Skin epidermis (tissue), 12 donors: ENCODE data around the gene TBX18.
A peak's percentile ranks its signal among the peaks of the same experiment; 100 is the strongest.

Experiments
- H3K27ac ChIP-seq, 21 experiments: fragments of 200-600 bp; sonication (generic) in 11 of 21; one replicate each; pipeline ENCODE4 v1.5.0; 2020; ENCODE audit warnings: mild to moderate bottlenecking in 3 of 21, inconsistent platforms in 2 of 21, moderate library complexity in 2 of 21
- H3K4me3 ChIP-seq, 7 experiments: fragments of 200-600 bp; sonication (generic) in 2 of 7; one replicate each; pipeline ENCODE4 v1.5.0; 2020; ENCODE audit warnings: inconsistent platforms in 2 of 7, mild to moderate bottlenecking in 2 of 7, moderate library complexity in 1 of 7

Gene TBX18

GRCh38 chr6:84764332-84765049 is at the start of gene TBX18:
Gene TBX18 (minus strand): TSS chr6:84764598. CDS start chr6:84764181, 417 bp downstream.
- H3K27ac ChIP-seq: peak within 1 kb of the TSS in 20 of 21 experiments; percentile 60 to 89 (median 81)

DNA sequence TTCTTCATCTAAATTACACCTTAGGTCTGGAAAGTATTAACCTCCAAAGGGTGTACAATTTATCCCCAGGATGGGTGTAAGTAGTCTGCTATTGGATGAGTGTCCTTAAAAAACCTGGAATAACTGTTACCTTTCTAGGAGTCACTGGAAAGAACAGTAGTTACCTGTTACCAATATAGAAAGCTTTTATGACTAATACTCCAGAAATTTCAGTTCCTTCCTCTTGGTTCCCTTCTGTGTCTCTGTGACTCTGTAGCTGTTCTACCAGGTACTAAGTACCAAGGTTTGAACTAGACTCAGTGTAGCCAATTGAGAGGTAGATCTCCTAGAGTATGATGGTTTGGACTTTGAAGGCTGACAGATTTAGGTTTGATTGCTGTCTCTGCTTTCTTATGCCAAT is 47.0 kb upstream of the TBX18 start:
- Histone ChIP-seq H3K4me3 (no peak overlapping the region), H3K27ac (no peak overlapping the region)

More at GRCh38 chr6:84764332-84765049, at the start of gene TBX18:
- peak within 1 kb of the TSS; percentile 32 to 47 (median 40) for H3K4me3 ChIP-seq

GRCh38 chr6:84809455-84809854 is 45.1 kb upstream of the TBX18 start:
- Histone ChIP-seq H3K4me3 (no peak overlapping the region), H3K27ac (no peak overlapping the region)

DNA sequence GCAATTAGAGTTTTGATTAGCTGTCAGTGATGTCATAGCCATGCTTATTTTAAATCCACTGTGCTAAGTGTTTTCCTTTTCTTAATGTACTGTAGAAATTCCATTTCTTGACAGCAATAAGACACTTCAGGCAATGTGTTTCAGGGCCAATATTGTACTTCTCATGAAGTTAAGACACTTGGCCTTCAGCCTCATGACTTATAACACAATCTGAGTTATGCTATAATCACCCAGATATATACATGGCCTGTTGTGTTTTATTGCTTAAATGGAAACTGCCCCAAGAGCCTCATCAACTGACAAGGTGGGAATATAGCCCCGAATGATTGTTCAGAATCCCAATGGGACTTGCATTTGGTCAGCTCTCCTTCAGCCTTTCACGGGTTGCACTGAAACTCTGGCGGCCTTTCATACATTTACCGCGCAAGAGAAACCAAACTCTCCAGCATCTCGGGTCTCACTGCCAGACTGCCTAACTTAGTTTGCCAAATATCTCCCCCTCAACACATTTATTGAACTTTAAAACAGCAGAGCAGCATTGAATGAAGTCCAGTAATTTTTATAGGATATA is 44.2 kb upstream of the TBX18 start:
- H3K4me3 ChIP-seq: no peak overlapping the region
- H3K27ac ChIP-seq: no peak overlapping the region

- Histone ChIP-seq H3K27ac (no peak overlapping the region), H3K4me3 (no peak overlapping the region)
Observed at GRCh38 chr6:84805145-84805544, 40.7 kb upstream of the TBX18 start.

GRCh38 chr6:84804720-84805119 is 40.3 kb upstream of the TBX18 start:
- H3K27ac ChIP-seq: no peak overlapping the region
- no peak overlapping the region for H3K4me3 ChIP-seq

GRCh38 chr6:84801250-84801649 is 36.9 kb upstream of the TBX18 start:
- Histone ChIP-seq H3K27ac (no peak overlapping the region), H3K4me3 (no peak overlapping the region)

- Histone ChIP-seq H3K4me3 (no peak overlapping the region), H3K27ac (no peak overlapping the region)
Observed at GRCh38 chr6:84798257-84798656, 33.9 kb upstream of the TBX18 start.

- no peak overlapping the region for H3K27ac ChIP-seq
- no peak overlapping the region for H3K4me3 ChIP-seq
Observed at GRCh38 chr6:84796343-84796742, 31.9 kb upstream of the TBX18 start.

DNA sequence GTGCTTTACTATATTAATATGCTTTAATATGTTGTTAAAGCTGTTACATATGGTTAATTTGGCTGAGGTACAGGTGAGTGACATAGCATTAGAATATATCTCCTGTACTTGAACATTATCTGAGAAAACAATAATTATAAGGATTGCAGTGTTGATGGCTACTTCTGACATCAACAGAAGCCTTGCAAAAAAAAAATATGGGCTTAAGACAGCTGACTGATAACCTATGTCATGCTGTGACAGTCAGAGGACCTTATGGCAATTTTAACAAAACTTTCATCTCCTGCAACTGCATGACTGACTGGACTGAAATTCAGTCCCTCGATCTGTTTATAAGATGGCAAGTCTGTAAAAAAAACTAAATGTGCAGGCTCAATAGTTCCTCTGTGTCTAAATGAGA is 27.5 kb upstream of the TBX18 start:
- Histone ChIP-seq H3K4me3 (no peak overlapping the region), H3K27ac (no peak overlapping the region)

DNA sequence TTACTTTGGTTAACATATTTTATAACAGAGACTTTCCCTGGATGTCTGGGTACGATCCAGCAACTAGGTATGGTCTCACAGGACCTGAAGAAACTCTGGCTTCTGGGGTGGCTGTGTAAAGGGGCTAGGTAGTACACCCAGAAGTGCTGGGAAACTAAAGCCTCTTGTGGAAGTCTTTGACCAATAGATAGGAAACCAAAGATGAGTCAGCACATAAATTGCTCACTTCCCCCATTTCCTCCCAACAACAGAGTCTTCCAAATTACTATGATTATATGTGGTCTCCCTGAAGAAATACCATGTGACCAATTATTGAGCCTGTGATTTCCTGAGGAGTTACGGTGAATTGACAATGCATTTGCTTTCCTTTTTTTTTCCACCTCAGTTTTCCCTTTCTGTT is 26.8 kb upstream of the TBX18 start:
- Histone ChIP-seq H3K4me3 (no peak overlapping the region), H3K27ac (no peak overlapping the region)

- H3K27ac ChIP-seq: no peak overlapping the region
- H3K4me3 ChIP-seq: no peak overlapping the region
Observed at GRCh38 chr6:84789170-84789569, 24.8 kb upstream of the TBX18 start.

GRCh38 chr6:84788689-84789088 is 24.3 kb upstream of the TBX18 start:
- no peak overlapping the region for H3K27ac ChIP-seq
- H3K4me3 ChIP-seq: no peak overlapping the region

DNA sequence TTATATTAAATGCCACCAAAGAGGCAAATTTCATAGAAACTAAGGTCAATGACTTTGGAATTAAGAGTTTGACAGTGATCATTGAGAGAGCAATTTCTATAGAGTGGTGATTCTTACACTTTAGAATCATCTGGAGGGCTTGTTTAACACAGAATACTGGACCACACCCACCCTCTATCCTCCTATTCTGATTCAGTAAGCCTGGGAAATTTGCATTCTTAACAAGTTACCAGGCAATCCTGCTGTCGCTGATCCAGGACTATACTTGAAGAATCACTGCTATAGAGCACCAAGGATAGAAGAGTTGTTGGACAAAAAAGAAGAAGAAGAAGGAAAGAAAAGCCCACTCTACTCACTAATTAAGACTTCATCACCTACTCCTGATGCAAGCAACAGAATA is 21.3 kb upstream of the TBX18 start:
- H3K4me3 ChIP-seq: no peak overlapping the region
- no peak overlapping the region for H3K27ac ChIP-seq

DNA sequence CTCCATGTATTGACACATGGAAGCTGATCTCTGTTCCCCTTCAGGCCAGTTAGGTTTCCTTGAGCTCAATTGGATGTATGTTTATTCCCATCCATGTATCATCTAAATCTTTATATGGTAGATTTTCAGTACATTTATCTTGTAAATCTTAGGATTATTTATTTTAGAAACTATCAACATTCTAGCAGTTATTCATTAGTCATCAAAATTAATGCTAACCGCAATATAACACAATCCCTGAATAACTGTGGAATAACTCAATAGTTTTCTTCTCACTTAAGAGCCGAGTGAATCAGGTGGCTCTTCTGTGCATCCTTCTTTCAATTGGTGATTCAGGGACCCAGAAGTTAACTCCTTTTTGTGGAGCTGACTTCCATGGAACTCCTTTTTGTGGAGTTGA is 15.5 kb upstream of the TBX18 start:
- Histone ChIP-seq H3K27ac (no peak overlapping the region), H3K4me3 (no peak overlapping the region)

GRCh38 chr6:84779380-84779779 is 15.0 kb upstream of the TBX18 start:
- H3K4me3 ChIP-seq: no peak overlapping the region
- no peak overlapping the region for H3K27ac ChIP-seq

DNA sequence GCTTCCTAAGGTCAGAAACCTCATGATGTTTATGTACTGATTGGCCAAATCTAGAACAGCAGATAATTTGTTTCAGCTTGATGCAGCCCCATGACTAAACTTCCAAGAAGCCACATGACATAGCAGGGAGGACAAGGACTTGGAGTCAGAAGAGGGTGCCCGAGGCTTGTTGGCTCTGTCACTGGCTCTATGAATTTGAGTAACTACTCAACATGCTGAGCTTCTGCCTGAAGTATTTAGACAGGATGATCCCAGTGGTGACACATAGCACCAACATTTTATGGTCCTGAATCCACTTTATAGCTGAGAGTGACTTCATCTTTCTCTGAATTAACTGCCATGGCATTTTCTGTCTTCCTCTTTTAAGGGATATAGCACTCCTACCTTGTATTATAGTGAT is 13.5 kb upstream of the TBX18 start:
- H3K4me3 ChIP-seq: no peak overlapping the region
- H3K27ac ChIP-seq: no peak overlapping the region

GRCh38 chr6:84776392-84776791 is 12.0 kb upstream of the TBX18 start:
- Histone ChIP-seq H3K27ac (no peak overlapping the region), H3K4me3 (no peak overlapping the region)

GRCh38 chr6:84775751-84776150 is 11.4 kb upstream of the TBX18 start:
- Histone ChIP-seq H3K4me3 (no peak overlapping the region), H3K27ac (no peak overlapping the region)

DNA sequence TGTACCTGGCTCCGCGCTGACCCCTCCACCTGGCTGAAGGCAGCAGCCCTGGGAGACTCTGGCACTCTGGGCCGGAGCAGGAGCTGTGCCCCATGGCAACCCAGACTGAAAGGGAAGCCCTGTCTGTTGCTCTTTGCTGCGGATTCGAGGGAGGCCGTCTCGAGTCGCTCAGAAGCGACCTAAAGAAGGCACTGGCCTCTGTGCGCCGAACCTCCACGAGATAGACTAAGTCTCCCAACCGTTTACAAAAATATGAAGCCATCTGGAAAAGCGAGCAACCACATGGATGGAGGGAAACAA is 10.5 kb upstream of the TBX18 start:
- Histone ChIP-seq H3K27ac (peak overlapping the region in 13 of 21 experiments; percentile 27 to 91 (median 75)), H3K4me3 (peak overlapping the region in 5 of 7 experiments; percentile 20 to 37 (median 34))

DNA sequence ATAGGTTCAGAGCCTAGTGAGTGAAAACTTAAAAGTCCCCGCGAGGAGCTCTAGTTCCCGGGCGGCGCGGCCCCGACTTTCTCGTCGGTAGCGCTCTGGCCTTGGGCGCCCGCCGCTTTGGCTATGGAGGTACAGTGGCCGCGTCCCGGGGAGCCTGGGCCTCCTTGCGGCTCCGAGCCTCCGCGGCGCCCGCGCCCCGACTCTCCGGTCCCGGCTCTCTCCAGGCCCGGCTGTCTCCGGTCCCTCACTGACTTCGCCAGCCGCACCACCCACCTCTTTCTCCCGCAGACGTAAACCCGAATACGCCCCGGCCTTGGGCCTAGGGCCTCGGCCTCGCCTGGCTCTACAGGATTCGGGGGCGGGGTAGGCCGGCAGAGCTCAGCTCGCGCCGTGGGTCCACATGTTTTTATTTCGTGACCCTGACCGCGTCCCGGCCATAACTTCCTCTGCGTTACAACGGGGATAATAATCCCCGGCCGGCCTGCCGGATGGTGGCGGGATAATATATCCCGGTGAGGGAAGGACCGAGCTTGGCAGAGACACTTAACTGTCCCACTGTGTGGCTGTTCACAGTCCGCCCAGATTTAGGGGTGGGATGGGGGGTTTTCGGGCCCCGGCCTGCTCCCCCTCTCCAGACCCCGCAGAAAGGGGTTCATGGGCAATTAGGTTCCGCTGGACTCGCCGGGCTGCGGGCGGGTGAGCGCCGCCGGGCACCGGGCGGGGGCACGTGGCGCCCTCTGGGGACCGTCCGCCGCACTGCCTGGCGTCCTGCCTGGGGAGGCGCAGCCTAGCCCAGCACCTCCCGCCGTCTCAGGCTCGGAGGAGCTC is 10.0 kb upstream of the TBX18 start:
- peak overlapping the region; percentile 27 to 91 (median 70) for H3K27ac ChIP-seq
- peak overlapping the region; percentile 19 to 37 (median 29) for H3K4me3 ChIP-seq
